Globus pallidus (tissue), 1 donor: ENCODE measurements around the gene NUDCD2.
"Not testable (repeated sequence)": the region's sequence is repeated elsewhere in the genome, so short reads cannot be mapped to it uniquely, and the experiment has no call there.

ENCODE experiments used
- DNase-seq: peaks from one replicate; pipeline ENCODE4 v3.0.0-alpha.2; 2015; ENCODE audit warnings: low spot score

Gene NUDCD2

DNA sequence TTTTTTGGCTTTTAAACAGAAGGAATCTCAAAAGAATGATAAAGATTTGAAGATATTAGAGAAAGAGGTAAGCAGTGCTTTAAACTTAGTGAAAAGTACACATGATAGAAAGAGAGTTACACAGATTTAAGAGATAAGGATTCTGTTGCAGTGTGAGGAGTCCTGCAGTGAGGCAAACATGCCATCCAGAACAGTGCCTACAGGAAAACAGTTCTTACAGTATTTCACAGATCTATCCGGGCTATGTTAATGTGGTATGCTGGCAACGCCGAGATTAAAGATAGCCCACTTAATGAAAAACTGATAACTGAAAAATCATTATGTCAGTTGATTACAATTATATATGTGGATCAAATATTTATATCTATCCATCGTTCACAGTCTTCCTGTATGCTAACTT is 7.8 kb upstream of the NUDCD2 start:
- no peak for DNase-seq

DNA sequence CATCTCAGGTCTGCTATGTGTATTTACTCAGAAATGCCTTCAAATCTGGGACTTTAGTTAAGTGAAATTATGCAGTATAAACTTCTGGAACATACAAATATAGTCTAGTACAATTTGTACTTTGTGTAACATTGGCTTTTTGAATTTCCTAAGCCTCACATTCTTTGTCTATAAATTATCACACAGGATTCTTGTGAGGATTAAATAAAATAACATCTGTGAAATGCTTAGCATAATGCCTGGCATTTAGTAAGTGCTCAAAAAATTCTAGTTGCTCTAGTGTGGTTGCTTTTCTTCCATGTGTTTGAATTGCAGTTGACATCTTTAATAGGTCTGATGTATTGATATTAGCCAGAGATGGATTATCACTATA is 3.1 kb upstream of the NUDCD2 start:
- DNase-seq = no peak

DNA sequence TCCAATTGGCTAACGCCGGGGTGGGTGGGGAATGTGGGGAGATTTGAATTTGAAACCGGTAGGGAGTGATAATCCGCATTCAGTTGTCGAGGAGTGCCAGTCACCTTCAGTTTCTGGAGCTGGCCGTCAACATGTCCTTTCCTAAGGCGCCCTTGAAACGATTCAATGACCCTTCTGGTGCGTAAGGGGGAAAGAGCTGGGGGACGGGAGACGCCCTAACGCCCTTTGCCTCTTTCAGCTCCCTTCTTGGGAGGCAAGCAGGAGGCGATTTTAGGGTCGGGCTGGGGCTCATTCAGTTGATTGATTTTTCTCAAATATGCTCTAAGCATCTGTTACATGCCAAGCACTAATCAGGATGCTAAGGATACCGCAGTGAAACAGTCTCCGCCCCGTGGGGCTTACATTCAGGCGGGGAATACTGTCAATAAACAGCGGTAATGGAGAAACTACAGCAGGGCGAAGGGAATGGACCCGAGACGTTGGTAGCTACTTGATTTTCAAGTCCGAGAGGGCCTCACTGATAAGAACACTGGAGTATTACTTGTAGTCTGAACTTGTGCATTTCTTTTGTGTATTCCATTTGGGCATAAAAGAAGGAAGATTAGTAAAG is 765 bp upstream of the NUDCD2 start, which contains the start of gene HMMR:
TSS of gene HMMR (plus strand) at position 71 of the 610 bp plus-strand sequence. CDS start at position 132, 61 bp downstream.
- no peak for DNase-seq

DNA sequence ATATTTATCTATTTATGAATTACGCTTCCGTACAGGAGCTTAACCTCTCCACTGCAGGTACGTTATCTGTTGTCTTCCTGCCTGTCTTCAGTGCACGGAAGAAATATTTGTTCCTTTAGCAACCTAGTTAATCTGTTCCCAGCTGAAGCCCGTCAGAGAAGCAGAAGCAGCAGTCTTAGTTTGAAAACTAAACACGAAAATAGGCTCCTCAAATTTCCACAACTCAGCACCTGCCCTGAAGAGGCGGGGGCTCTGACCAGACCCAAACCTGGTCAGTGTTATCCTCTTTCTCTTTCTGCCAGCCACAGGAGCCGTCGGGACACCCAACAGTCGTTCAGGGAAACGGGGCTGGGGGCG is 462 bp downstream of the NUDCD2 start:
- DNase-seq = no peak

- DNase-seq = no peak
Observed at GRCh38 chr5:163458778-163459385, 1.0 kb downstream of the NUDCD2 start.

GRCh38 chr5:163456840-163457239 is 3.1 kb downstream of the NUDCD2 start:
- peak; percentile 64 for DNase-seq

GRCh38 chr5:163456029-163456589 is 3.8 kb downstream of the NUDCD2 start:
- DNase-seq = no peak

GRCh38 chr5:163455406-163455805 is 4.5 kb downstream of the NUDCD2 start:
- not testable (repeated sequence) for DNase-seq

GRCh38 chr5:163453705-163454104 is 6.2 kb downstream of the NUDCD2 start:
- no peak for DNase-seq

DNA sequence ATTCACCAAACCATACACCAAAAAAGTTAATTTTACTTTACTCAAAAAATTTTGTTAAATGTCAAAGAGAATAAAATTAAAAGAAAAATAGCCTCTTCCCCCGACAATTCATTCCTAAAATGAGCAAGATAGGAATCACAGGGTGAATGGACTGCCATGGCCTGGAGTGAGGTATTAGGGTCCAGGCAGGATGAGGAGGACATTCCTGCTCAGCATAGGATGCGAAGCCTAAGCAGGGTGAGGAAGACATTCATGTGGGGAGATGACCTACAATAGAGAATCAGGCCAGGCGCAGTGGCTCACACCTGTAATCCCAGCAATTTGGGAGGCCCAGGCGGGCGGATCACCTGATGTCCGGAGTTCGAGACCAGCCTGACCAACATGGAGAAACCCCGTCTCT is 8.4 kb downstream of the NUDCD2 start:
- DNase-seq = no peak

DNA sequence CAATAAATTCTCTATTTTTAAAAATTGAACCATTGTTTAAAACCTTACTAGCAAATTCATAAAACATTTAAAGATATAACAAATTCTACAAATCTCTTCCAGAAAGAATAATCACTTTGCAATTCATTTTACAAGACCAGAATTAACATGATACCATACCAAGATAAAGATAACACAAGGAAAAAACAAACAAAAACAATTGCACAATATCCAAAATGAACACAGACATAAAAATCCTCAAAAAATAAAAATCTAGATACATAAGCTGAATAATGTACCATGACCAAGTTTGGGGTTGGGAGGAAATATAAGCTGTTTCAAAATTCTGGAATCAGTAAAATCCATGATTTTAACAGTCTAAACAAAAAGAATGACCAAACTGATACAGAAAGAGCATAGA is 11.4 kb downstream of the NUDCD2 start:
- DNase-seq = no peak

DNA sequence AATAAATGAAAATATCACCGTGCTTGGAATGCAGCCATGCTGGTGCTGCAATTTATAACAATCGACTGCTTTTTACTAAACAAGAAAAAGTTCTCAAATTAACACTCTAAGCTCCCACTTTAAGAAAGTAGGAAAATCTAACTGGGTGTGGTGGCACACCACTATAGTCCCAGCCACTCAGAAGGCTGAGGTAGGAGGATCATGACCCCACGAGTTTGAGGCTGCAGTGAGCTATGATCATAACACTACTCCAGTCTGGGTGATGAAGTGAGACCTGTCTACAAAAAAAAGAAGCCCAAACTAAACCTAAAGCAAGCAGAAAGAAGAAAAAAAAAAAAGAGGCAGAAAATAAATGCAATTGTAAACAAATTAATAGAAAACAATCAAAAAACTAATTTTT is 12.0 kb downstream of the NUDCD2 start:
- no peak for DNase-seq

DNA sequence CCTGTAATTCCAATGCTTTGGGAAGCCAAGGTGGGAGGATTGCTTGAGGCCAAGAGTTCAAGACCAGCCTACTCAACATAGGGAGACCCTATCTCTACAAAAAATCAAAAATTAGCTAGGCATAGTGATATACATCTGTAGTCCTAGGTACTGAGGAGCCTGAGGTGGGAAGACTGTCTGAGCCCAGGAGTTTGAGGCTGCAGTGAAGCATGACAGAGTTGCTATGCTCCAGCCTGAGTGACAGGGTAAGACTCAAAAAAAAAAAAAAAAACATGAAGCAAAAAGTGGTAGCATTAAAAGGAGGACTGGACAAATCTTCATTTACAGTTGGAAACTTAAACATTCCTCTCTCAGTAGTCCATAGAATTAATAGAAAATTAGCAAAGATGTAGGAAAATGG is 12.7 kb downstream of the NUDCD2 start:
- no peak for DNase-seq

GRCh38 chr5:163445345-163445744 is 14.6 kb downstream of the NUDCD2 start:
- no peak for DNase-seq

GRCh38 chr5:163444526-163444925 is 15.4 kb downstream of the NUDCD2 start:
- DNase-seq = no peak

- DNase-seq = no peak
Observed at GRCh38 chr5:163440954-163441353, 18.9 kb downstream of the NUDCD2 start.

- no peak for DNase-seq
Observed at GRCh38 chr5:163439092-163439425, 20.8 kb downstream of the NUDCD2 start.

GRCh38 chr5:163437309-163438182 is 22.4 kb downstream of the NUDCD2 start, which contains the start of gene CCNG1:
CCNG1 (plus strand) TSS chr5:163437595; CDS start chr5:163439257, 1,662 bp downstream.
- DNase-seq = peak; percentile 98

DNA sequence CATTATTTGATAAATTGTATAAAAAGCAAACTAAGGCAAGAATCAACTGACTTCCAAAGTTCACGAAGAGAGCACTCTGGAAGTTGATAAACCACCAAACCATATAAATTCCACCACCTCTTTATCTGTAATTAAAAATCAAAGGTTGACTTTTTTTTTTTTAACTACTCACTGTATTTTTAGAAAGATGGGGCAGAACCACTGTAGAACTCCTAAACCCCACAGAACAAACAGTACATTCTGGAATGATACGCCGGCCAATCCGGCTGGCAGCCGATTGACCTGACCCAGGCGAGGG is 22.9 kb downstream of the NUDCD2 start:
- DNase-seq = no peak

DNA sequence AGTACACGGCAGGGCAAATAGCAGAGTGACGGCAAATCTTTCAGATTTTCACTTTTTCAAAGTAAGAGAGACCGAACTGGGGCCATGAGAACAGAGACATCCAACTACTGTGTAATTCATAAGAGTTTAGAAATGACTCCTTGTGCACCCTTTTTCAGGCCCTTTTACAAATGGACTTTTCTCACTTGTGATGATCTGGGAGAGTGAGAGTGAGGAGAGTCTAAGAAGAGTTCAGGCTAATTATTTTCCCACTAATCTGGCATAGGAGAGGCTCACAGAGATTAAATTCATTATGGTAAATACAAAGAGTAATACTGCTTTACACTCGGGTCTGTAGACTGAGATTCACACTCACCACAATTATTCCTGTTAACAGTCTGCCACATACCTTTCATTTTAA is 23.4 kb downstream of the NUDCD2 start:
- DNase-seq = peak; percentile 21

GRCh38 chr5:163434401-163434866 is 25.5 kb downstream of the NUDCD2 start:
- no peak for DNase-seq

DNA sequence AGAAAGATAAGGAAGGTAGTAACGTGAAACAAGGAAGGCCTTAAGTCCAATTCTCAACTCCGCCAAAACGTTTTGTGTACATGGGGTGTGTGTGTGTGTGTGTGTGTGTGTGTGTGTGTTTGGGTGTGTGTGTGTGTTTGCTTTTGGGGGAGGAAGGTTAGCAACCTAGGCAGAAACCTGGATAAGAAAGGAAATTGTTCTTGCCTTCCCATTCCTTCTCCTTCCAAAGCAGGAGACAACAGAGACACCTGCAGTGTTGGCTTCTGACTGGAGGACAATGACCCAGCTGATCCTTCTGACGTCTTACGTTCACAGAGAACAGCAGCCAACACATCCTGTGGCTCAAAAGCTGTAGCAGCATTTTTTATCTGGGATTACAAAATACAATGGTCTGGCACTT is 26.6 kb downstream of the NUDCD2 start:
- DNase-seq = no peak

DNA sequence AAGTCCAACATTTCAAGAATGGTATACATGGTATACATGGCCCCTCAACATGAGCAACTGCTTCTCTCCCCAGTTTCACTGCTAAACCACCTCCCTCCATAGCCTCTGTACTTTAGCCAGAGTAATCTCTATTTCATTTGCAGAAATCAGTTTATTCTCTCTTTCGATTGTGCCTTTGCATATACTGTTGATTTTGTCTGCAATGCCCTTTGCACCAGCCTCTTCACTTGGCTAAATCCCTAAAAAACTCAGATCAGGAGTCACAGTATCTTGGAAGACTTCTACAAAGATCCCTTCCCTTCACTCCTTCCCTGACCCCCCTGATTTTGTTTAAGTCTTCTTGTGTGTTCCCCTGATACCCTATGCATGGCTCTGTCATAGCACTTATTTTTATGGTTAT is 27.4 kb downstream of the NUDCD2 start:
- DNase-seq = no peak
